GM12801 (cell line): ENCODE results near the gene TOMM40L.

Experiments used
- CTCF ChIP-seq: IDR thresholded peaks from one replicate; pipeline ENCODE4 v1.5.1; 2011; ENCODE audit warnings: control low read depth; ENCODE audit not compliant: insufficient read length; ENCODE audit errors: extremely low read depth

TOMM40L gene

GRCh38 chr1:161258439-161259344 is 32.8 kb downstream of the TOMM40L start, which contains the start of gene PCP4L1:
Gene PCP4L1 (plus strand): TSS chr1:161258745. CDS start chr1:161258975, 230 bp downstream.
- TF ChIP-seq CTCF, result no peak

GRCh38 chr1:161259345-161259702 is 33.5 kb downstream of the TOMM40L start:
- TF ChIP-seq CTCF, result no peak

- no peak for TF ChIP-seq CTCF
Observed at GRCh38 chr1:161259765-161260164, 33.9 kb downstream of the TOMM40L start.

- no peak for TF ChIP-seq CTCF
Observed at GRCh38 chr1:161260376-161261260, 34.8 kb downstream of the TOMM40L start.

- TF ChIP-seq CTCF, result no peak
Observed at GRCh38 chr1:161261261-161262235, 35.7 kb downstream of the TOMM40L start.

GRCh38 chr1:161265305-161265704 is 39.4 kb downstream of the TOMM40L start:
- no peak for TF ChIP-seq CTCF
